Ovary (tissue), 3 donors: ENCODE results near the gene MSANTD2.

ENCODE experiments used
- CTCF ChIP-seq, 3 donors: fragments of 450-650 bp in 2 of 3; fragments of 200-600 bp in 1 of 3; IDR thresholded peaks; one replicate each; pipeline versions ENCODE4 v1.5.1 to v1.8.0; 2016 to 2022; ENCODE audit warnings: antibody characterized with exemption in 3 of 3, mild to moderate bottlenecking in 1 of 3
- POLR2A ChIP-seq: fragments of 450-650 bp; IDR thresholded peaks from one replicate; pipeline ENCODE4 v1.6.1; 2017; ENCODE audit warnings: antibody characterized with exemption, mild to moderate bottlenecking, moderate library complexity
- donor health status: DM: no; HTN: no; CAD: no.

GRCh38 chr11:124823512-124824376, 23.5 kb upstream of the MSANTD2 start:
- TF ChIP-seq CTCF (IDR thresholded peaks at IDR 0.05) (no peak), POLR2A (no peak)
